ENCODE results near the gene IFI27. TPM values are rescaled to one million over a fixed set of nuclear protein-coding genes. Genes with fewer than 3 reads are reported as not detected.

The IFI27 gene
- polyA plus RNA-seq, 1 of the 3 experiments (the other 2 are of a cell fraction): 1.2 TPM

DNA sequence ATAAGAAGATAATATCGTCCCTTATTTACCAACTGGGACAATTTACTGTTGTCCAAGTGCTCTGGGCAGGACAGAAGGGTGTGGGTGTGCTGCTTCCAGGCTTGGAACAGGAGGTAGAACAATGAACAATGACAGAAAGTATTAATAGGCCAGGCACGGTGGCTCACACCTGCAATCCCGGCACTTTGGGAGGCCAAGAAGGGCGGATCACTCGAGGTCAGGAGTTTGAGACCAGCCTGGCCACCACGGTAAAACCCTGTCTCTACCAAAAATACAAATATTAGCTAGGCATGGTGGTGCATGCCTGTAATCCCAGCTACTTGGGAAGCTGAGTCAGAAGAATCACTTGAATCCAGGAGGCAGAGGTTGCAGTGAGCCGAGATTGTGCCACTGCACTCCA, 2.5 kb downstream of the IFI27 start (continued):
- no peak for TF ChIP-seq CHD2 (IDR thresholded peaks at IDR 0.05; ENCODE audit: low read length, partially characterized antibody)

DNA sequence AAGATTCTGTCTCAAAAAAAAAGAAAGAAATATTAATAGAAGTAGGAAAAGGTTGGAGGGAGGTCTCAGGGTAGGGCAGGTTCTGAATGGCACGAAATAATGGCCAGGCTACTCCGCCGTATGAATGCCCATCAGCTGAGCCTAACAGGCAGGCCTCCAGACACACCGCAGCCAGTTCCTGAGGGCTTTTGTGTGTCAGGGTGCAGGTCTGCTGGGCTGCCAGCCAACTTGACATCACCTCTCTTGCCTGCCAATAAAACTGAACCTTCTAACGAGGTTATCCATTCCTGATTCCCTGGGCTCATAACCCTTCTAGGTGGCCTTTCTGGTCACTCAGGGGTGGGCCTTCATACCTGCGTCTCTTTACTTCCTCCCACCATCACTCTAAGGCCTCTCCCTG, 3.0 kb downstream of the IFI27 start:
- Histone ChIP-seq H3K9me3 (no peaks in the 10 kb centered on the region), H3K9me2 (no peaks in the 10 kb centered on the region), H3F3A (replicated peaks; ENCODE audit: insufficient read depth) (no peaks in the 10 kb centered on the region), H4K20me1 (ENCODE audit: insufficient read depth) (no peaks in the 10 kb centered on the region), H2AFZ (ENCODE audit: low read depth) (no peak overlapping the region), H3K4me2 (no peak overlapping the region), H3K36me3 (replicated peaks in 1 of 2; ENCODE audit: control insufficient read depth in 1 of 2, insufficient read depth in 2 of 2, low read length in 1 of 2) (no peaks in the 10 kb centered on the region), H3K9ac (no peak overlapping the region), H3K27me3 (ENCODE audit: insufficient read depth) (no peaks in the 10 kb centered on the region), H3K4me3 (ENCODE audit: low read depth in 2 of 2, low read length in 1 of 2) (no peak overlapping the region), H3K27ac (ENCODE audit: low read depth in 2 of 2, low read length in 1 of 2) (no peak overlapping the region; a peak in 1 of 4 replicates), H3K79me2 (ENCODE audit: insufficient read depth) (no peaks in the 10 kb centered on the region), H3K4me1 (ENCODE audit: control insufficient read depth in 1 of 2, insufficient read depth in 2 of 2, low read depth in 1 of 2, low read length in 1 of 2) (peaks cover 0 to 35% of the 10 kb centered on the region in 2 experiments; a peak in 1 of 4 replicates)
- POLR2A ChIA-PET: no interaction called here
- WGBS (ENCODE audit: low lambda C conversion rate): 72% methylated on average over 6 of the region's 6 CpGs
- TF ChIP-seq EP300 (IDR thresholded peaks at IDR 0.05; ENCODE audit: borderline replicate concordance in 1 of 2, low read depth in 1 of 2, low read length in 1 of 2) (0 out of 4 replicates have a peak, but pooled peaks of 1 of the 2 experiments have one; percentile 12), MEF2A (IDR thresholded peaks at IDR 0.05; ENCODE audit: borderline replicate concordance, low read depth) (no peak)
- peak; percentile 64 for DNase-seq
- CTCF ChIA-PET: interaction anchor here (2.7 to 3.3 kb wide), 3 partner anchors 19 to 63 kb away, joined by 11 to 14 read pairs (median 12); no protein-coding TSS in a partner anchor

DNA sequence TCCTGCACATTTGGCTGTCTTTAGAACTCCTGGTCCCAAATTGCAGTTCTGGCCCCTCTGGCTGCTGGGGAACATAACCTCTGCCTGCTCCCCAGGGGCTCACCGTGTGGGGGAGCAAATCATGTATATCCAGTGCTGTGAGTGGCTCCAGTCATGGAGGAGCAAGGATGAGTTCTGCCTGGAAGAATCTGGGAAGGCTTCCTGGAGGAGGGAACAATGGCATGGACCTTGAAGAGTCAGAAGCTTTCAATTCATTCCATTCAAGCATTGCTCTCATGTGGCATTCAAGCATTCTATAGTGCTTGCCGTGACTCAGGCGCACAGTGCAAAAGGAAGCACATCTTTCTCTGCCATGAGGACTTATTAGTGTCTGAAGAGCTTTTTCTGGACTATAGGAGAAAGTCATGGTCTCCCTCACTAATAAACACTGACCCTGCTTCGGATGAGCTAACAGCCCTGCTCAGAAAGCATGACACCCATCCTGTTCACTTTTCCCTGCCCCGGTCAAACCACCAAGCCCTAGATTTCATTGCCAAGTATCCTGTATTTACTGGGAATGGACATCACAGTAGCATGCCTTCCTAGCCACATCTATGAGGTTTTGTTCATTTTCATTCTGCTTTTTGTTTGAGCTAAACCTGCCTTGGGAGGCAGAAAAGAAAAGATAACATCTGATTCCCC, 3.5 kb downstream of the IFI27 start:
- no peaks in the 10 kb centered on the region for H3K9me3 ChIP-seq
- H3F3A ChIP-seq (replicated peaks; ENCODE audit: insufficient read depth): no peaks in the 10 kb centered on the region
- TF ChIP-seq NFIC (IDR thresholded peaks at IDR 0.05; ENCODE audit: borderline replicate concordance) (no peak), GATA2 (CRISPR knock-in tag; IDR thresholded peaks at IDR 0.05) (no peak), SMC3 (IDR thresholded peaks at IDR 0.05; ENCODE audit: low read depth, low read length) (no peak)
- TF ChIP-seq, protein P1, sequence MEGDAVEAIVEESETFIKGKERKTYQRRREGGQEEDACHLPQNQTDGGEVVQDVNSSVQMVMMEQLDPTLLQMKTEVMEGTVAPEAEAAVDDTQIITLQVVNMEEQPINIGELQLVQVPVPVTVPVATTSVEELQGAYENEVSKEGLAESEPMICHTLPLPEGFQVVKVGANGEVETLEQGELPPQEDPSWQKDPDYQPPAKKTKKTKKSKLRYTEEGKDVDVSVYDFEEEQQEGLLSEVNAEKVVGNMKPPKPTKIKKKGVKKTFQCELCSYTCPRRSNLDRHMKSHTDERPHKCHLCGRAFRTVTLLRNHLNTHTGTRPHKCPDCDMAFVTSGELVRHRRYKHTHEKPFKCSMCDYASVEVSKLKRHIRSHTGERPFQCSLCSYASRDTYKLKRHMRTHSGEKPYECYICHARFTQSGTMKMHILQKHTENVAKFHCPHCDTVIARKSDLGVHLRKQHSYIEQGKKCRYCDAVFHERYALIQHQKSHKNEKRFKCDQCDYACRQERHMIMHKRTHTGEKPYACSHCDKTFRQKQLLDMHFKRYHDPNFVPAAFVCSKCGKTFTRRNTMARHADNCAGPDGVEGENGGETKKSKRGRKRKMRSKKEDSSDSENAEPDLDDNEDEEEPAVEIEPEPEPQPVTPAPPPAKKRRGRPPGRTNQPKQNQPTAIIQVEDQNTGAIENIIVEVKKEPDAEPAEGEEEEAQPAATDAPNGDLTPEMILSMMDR (IDR thresholded peaks at IDR 0.05): no peak
- TF ChIP-seq, protein P2, sequence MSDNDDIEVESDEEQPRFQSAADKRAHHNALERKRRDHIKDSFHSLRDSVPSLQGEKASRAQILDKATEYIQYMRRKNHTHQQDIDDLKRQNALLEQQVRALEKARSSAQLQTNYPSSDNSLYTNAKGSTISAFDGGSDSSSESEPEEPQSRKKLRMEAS (IDR thresholded peaks at IDR 0.05; ENCODE audit: low read depth): no peak
- H2AFZ ChIP-seq (ENCODE audit: low read depth): no peak overlapping the region
- ChIA-PET CTCF (interaction anchor here (2.7 to 3.3 kb wide), 3 partner anchors 19 to 63 kb away, joined by 11 to 14 read pairs (median 12); no protein-coding TSS in a partner anchor), POLR2A (no interaction called here)
- H3K27me3 ChIP-seq (ENCODE audit: insufficient read depth): no peaks in the 10 kb centered on the region
- H3K4me1 ChIP-seq (ENCODE audit: control insufficient read depth in 1 of 2, insufficient read depth in 2 of 2, low read depth in 1 of 2, low read length in 1 of 2): peaks cover 0 to 36% of the 10 kb centered on the region in 2 experiments; a peak in 1 of 4 replicates
- H3K36me3 ChIP-seq (replicated peaks in 1 of 2; ENCODE audit: control insufficient read depth in 1 of 2, insufficient read depth in 2 of 2, low read length in 1 of 2): no peaks in the 10 kb centered on the region
- no peak overlapping the region for H3K4me3 ChIP-seq (ENCODE audit: low read depth in 2 of 2, low read length in 1 of 2)
- no peaks in the 10 kb centered on the region for H4K20me1 ChIP-seq (ENCODE audit: insufficient read depth)
- H3K9me2 ChIP-seq: no peaks in the 10 kb centered on the region
- H3K4me2 ChIP-seq: no peak overlapping the region
- no peak for DNase-seq
- no peak overlapping the region; a peak in 1 of 4 replicates for H3K27ac ChIP-seq (ENCODE audit: low read depth in 2 of 2, low read length in 1 of 2)
- no peak overlapping the region for H3K9ac ChIP-seq
- WGBS (ENCODE audit: low lambda C conversion rate): 87% methylated on average over 5 of the region's 5 CpGs
- H3K79me2 ChIP-seq (ENCODE audit: insufficient read depth): no peaks in the 10 kb centered on the region
